Activated naive CD4-positive, alpha-beta T cell (primary cell): ENCODE results near the gene BCL10.

Experiments used
- DNase-seq, 4 experiments: peaks; one replicate each; lab custom pipeline; 2025; lab: John Stamatoyannopoulos, UW

Gene BCL10

DNA sequence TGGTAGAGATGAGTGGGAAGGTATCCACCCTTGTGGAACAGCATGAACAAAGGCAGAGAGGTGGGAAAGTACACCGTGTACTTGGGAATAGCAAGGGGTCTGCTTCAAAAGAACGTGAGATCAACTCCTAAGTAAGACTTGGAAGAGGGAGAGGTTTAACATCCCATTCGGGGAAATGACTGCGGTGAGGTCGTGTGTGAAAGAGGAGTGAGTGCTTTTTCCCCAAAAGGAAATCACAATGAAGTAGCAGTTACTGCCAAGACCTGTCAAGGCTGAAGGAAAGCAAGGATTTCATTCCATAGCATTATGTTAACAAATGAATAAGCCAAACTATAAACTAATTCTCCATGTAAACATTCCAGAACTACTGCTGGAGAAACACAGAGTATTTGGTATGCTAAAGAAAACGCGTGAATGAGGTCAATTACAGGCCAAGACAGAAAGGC is 55.7 kb downstream of the BCL10 start:
- no peak for DNase-seq

DNA sequence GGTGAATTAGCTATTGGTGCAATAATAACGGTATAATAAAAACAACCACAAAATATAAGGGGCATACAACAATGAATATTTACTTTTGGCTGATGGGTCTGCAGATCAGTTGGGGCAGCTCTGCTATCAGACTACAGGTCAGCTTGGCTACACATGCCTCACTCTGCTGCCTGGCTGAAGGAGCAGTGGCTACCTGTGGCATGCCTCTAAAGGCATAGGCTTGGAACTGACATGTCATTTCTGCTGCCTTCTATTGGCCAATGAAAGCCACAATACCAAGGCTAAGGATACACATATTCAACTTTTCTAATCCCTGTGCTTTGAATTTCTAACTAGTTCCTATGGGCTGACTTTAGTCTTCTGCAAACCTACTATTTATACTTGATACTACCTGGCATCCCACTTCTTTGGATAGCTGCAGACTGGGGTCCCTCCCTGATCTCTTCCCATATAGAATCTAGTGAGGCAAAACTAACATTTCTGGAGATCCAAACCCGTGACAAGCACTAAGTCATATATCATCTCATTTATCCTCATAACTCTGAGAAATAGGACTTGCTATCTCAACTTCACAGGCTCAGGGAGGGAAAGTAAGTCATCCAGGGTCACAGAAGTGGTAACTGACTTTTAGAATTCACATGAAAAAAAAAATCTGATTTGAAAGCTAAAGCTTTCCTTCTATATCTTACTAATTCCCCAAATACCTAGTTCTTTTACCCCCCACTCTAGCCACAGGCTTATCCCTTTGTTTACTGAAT is 56.4 kb downstream of the BCL10 start:
- DNase-seq: no peak

DNA sequence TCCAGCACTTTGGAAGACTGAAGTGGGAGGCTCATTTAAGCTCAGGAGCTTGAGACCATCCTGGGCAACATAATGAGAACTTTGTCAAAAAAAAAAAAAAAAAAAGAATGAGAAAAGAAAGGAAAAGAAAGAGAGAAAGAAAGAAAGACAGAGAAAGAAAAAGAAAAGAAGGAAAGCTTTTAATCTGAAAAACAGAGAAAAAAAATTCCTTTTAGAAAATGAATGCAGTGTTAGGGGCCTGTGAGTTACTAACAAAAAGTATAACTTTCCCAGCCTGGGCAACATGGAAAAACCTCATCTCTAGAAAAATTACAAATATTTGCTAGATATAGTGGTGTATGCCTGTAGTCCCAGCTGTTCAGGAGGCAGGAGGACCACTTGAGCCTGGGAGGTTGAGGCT is 59.7 kb downstream of the BCL10 start:
- no peak for DNase-seq
